WTC11 (cell line): Measurements from ENCODE around the gene OLFM4.

Experiments
- ATF2 ChIP-seq: sonication (generic); formaldehyde crosslinking; IDR thresholded peaks from 2 replicates; pipeline ENCODE4 v1.8.1; 2022; ENCODE audit warnings: low read depth, missing genetic modification reagents, borderline replicate concordance
- CREB1 ChIP-seq: sonication (generic); formaldehyde crosslinking; IDR thresholded peaks from 2 replicates; pipeline ENCODE4 v1.8.0; 2023; ENCODE audit warnings: mild to moderate bottlenecking, missing genetic modification reagents
- E2F1 ChIP-seq: sonication (generic); formaldehyde crosslinking; IDR thresholded peaks from 2 replicates; pipeline ENCODE4 v1.8.0; 2022; ENCODE audit warnings: mild to moderate bottlenecking, missing genetic modification reagents
- FOXP1 ChIP-seq: sonication (generic); formaldehyde crosslinking; IDR thresholded peaks from 2 replicates; pipeline ENCODE4 v1.8.0; 2022; ENCODE audit warnings: missing genetic modification reagents, mild to moderate bottlenecking, moderate library complexity, borderline replicate concordance
- JUN ChIP-seq: sonication (generic); formaldehyde crosslinking; IDR thresholded peaks from 2 replicates; pipeline ENCODE4 v1.8.0; 2023; ENCODE audit warnings: mild to moderate bottlenecking, missing genetic modification reagents
- KAT7 ChIP-seq: sonication (generic); formaldehyde crosslinking; IDR thresholded peaks from 2 replicates; pipeline ENCODE4 v1.8.1; 2023; ENCODE audit warnings: missing genetic modification reagents, mild to moderate bottlenecking, borderline replicate concordance
- MAX ChIP-seq: sonication (generic); formaldehyde crosslinking; IDR thresholded peaks from 2 replicates; pipeline ENCODE4 v1.8.0; 2022; ENCODE audit warnings: mild to moderate bottlenecking, missing genetic modification reagents
- TCF7 ChIP-seq: sonication (generic); formaldehyde crosslinking; IDR thresholded peaks from 2 replicates; pipeline ENCODE4 v1.8.0; 2022; ENCODE audit warnings: mild to moderate bottlenecking, low read depth, missing genetic modification reagents, moderate library complexity
- ZNF232 ChIP-seq: sonication (generic); formaldehyde crosslinking; IDR thresholded peaks from 2 replicates; pipeline ENCODE4 v1.8.0; 2022; ENCODE audit warnings: mild to moderate bottlenecking, missing genetic modification reagents
- ZNF671 ChIP-seq: fragments of 250-450 bp; sonication (Bioruptor Pico); IDR thresholded peaks from 2 replicates; pipeline ENCODE4 v1.8.0; 2021; ENCODE audit warnings: mild to moderate bottlenecking
- TF ChIP-seq, protein P1 (sequence below): sonication (generic); formaldehyde crosslinking; IDR thresholded peaks from 2 replicates; pipeline ENCODE4 v1.8.1; 2023; ENCODE audit warnings: mild to moderate bottlenecking, missing genetic modification reagents, moderate library complexity
- TF ChIP-seq, protein P2 (sequence below): sonication (generic); formaldehyde crosslinking; IDR thresholded peaks from 2 replicates; pipeline ENCODE4 v1.8.0; 2023; ENCODE audit warnings: missing genetic modification reagents
- TF ChIP-seq, protein P3 (sequence below): fragments of 200-600 bp; IDR thresholded peaks from 2 replicates; pipeline ENCODE4 v1.8.0; 2022; ENCODE audit warnings: antibody characterized with exemption
- TF ChIP-seq, protein P4 (sequence below): sonication (generic); formaldehyde crosslinking; IDR thresholded peaks from 2 replicates; pipeline ENCODE4 v1.8.1; 2023; ENCODE audit warnings: mild to moderate bottlenecking, moderate library complexity, missing genetic modification reagents

- TF ChIP-seq TCF7, result no peak
- TF ChIP-seq, protein P1, sequence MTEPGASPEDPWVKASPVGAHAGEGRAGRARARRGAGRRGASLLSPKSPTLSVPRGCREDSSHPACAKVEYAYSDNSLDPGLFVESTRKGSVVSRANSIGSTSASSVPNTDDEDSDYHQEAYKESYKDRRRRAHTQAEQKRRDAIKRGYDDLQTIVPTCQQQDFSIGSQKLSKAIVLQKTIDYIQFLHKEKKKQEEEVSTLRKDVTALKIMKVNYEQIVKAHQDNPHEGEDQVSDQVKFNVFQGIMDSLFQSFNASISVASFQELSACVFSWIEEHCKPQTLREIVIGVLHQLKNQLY (CRISPR knock-in tag), result no peak
- no peak for TF ChIP-seq ATF2 (CRISPR knock-in tag)
- TF ChIP-seq CREB1 (CRISPR knock-in tag), result no peak
- TF ChIP-seq, protein P2, sequence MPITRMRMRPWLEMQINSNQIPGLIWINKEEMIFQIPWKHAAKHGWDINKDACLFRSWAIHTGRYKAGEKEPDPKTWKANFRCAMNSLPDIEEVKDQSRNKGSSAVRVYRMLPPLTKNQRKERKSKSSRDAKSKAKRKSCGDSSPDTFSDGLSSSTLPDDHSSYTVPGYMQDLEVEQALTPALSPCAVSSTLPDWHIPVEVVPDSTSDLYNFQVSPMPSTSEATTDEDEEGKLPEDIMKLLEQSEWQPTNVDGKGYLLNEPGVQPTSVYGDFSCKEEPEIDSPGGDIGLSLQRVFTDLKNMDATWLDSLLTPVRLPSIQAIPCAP (CRISPR knock-in tag), result no peak
- no peak for TF ChIP-seq KAT7 (CRISPR knock-in tag)
- TF ChIP-seq, protein P3, sequence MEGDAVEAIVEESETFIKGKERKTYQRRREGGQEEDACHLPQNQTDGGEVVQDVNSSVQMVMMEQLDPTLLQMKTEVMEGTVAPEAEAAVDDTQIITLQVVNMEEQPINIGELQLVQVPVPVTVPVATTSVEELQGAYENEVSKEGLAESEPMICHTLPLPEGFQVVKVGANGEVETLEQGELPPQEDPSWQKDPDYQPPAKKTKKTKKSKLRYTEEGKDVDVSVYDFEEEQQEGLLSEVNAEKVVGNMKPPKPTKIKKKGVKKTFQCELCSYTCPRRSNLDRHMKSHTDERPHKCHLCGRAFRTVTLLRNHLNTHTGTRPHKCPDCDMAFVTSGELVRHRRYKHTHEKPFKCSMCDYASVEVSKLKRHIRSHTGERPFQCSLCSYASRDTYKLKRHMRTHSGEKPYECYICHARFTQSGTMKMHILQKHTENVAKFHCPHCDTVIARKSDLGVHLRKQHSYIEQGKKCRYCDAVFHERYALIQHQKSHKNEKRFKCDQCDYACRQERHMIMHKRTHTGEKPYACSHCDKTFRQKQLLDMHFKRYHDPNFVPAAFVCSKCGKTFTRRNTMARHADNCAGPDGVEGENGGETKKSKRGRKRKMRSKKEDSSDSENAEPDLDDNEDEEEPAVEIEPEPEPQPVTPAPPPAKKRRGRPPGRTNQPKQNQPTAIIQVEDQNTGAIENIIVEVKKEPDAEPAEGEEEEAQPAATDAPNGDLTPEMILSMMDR, result no peak
- TF ChIP-seq E2F1 (CRISPR knock-in tag), result no peak
- no peak for TF ChIP-seq MAX (CRISPR knock-in tag)
- TF ChIP-seq ZNF232 (CRISPR knock-in tag), result no peak
- TF ChIP-seq JUN (CRISPR knock-in tag), result no peak
- no peak for TF ChIP-seq FOXP1 (CRISPR knock-in tag)
- TF ChIP-seq, protein P4, sequence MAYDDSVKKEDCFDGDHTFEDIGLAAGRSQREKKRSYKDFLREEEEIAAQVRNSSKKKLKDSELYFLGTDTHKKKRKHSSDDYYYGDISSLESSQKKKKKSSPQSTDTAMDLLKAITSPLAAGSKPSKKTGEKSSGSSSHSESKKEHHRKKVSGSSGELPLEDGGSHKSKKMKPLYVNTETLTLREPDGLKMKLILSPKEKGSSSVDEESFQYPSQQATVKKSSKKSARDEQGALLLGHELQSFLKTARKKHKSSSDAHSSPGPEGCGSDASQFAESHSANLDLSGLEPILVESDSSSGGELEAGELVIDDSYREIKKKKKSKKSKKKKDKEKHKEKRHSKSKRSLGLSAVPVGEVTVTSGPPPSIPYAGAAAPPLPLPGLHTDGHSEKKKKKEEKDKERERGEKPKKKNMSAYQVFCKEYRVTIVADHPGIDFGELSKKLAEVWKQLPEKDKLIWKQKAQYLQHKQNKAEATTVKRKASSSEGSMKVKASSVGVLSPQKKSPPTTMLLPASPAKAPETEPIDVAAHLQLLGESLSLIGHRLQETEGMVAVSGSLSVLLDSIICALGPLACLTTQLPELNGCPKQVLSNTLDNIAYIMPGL (CRISPR knock-in tag), result no peak
- TF ChIP-seq ZNF671 (CRISPR knock-in tag), result no peak
Measured at GRCh38 chr13:53069800-53070199, 41.2 kb downstream of the OLFM4 start.
